Measurements from ENCODE around the gene RASA1. TPM values are rescaled to one million over a fixed set of nuclear protein-coding genes. Genes with fewer than 3 reads are reported as not detected.
"Not testable (repeated sequence)": the region's sequence is repeated elsewhere in the genome, so short reads cannot be mapped to it uniquely, and the experiment has no call there.

RASA1 gene
- total and polyA plus RNA-seq, 9 of the 15 experiments (the other 6 are each of a cell fraction or from before 2014, with no cell fraction given): 3.2 to 17.3 (median 9.2) TPM

- no peaks in the 10 kb centered on the region; the same call in 2 of the 3 replicates for H3K36me3 ChIP-seq (ENCODE audit: control insufficient read depth, insufficient read depth, low read length)
- TF ChIP-seq HNRNPUL1 (IDR thresholded peaks at IDR 0.05; ENCODE audit: low read length) (no peak), FOXJ2 (tag; IDR thresholded peaks at IDR 0.05) (no peak), CREM (IDR thresholded peaks at IDR 0.05; ENCODE audit: low read depth) (no peak), PKNOX1 (IDR thresholded peaks at IDR 0.05) (peak; percentile 17; the same call in 1 of the 2 replicates), HMBOX1 (IDR thresholded peaks at IDR 0.05) (no peak), SRF (CRISPR knock-in tag; IDR thresholded peaks at IDR 0.05) (peak in 1 of 2 experiments; percentile 29; a peak in 1 of 4 replicates), CTBP1 (IDR thresholded peaks at IDR 0.05; ENCODE audit: borderline replicate concordance) (no peak), BMI1 (IDR thresholded peaks at IDR 0.05; ENCODE audit: low read length) (no peak), PBX2 (CRISPR knock-in tag; IDR thresholded peaks at IDR 0.05; ENCODE audit: low read depth) (no peak), PBX2 (tag; conservative IDR thresholded peaks at IDR 0.05; ENCODE audit: low read depth) (peak; percentile 55), MEIS2 (IDR thresholded peaks at IDR 0.05; ENCODE audit: partially characterized antibody) (peak; percentile 60), PPARD (CRISPR knock-in tag; IDR thresholded peaks at IDR 0.05) (no peak), ILK (tag; IDR thresholded peaks at IDR 0.05; ENCODE audit: borderline replicate concordance, low read depth) (no peak)
- H3K27ac ChIP-seq (ENCODE audit: extremely low read depth, low read depth, low read length): no peak overlapping the region
- no peaks in the 10 kb centered on the region for H3K27me3 ChIP-seq (ENCODE audit: control insufficient read depth in 2 of 2, insufficient read depth in 2 of 2, low read length in 2 of 2)
- H3K9ac ChIP-seq (ENCODE audit: insufficient read depth in 1 of 2, low read depth in 2 of 2, low read length in 2 of 2): no peak overlapping the region
- no peaks in the 10 kb centered on the region for H3K9me3 ChIP-seq (replicated peaks; ENCODE audit: control insufficient read depth, insufficient read depth, low read depth, low read length)
- ATAC-seq (no peak), FAIRE-seq (no peak), DNase-seq (ENCODE audit: extremely low read depth in 1 of 4, low spot score in 3 of 4) (no peak)
- no peak overlapping the region for H2AFZ ChIP-seq (ENCODE audit: low read depth, low read length)
- no peaks in the 10 kb centered on the region for H3K4me1 ChIP-seq (replicated peaks in 1 of 2; ENCODE audit: control insufficient read depth in 2 of 2, insufficient read depth in 2 of 2, low read length in 2 of 2)
- 43% methylated on average over 2 of the region's 2 CpGs for WGBS (ENCODE audit: insufficient coverage, low coverage, missing lambda C conversion rate)
- H4K20me1 ChIP-seq (replicated peaks; ENCODE audit: control insufficient read depth, insufficient read depth, low read length): no peaks in the 10 kb centered on the region
- in situ Hi-C loops (cut with MboI): no loop called here
- no peaks in the 10 kb centered on the region for H3K9me1 ChIP-seq (ENCODE audit: control insufficient read depth, insufficient read depth, low read length)
- intact Hi-C loops (cut with micrococcal nuclease): no loop called here
- H3K4me3 ChIP-seq: no peak overlapping the region
- CTCF ChIA-PET (ENCODE audit: low intra/inter-chr PET ratio): interaction anchor here (0.6 kb wide), 1 partner anchor 33 kb away, joined by 3 read pairs; no protein-coding TSS in a partner anchor
- no peak overlapping the region for H3K4me2 ChIP-seq (ENCODE audit: insufficient read depth, low read length)
- POLR2A ChIA-PET: interaction anchor here (0.8 to 1.1 kb wide), 2 partner anchors 13 to 396 kb away, joined by 3 read pairs; no protein-coding TSS in a partner anchor
- no TSS peak for BruUV-seq (replicated peaks)
- peaks cover 11% of the 10 kb centered on the region; the same call in 2 of the 3 replicates for H3K79me2 ChIP-seq (ENCODE audit: control insufficient read depth, insufficient read depth, low read length)
Measured at GRCh38 chr5:87282269-87282668, 14.6 kb downstream of the RASA1 start.

- ATAC-seq; H3K27ac ChIP-seq (ENCODE audit: extremely low read depth, low read depth, low read length); H3K4me1 ChIP-seq (replicated peaks in 1 of 2; ENCODE audit: control insufficient read depth in 2 of 2, insufficient read depth in 2 of 2, low read length in 2 of 2); intact Hi-C loops (cut with micrococcal nuclease); H3K9me3 ChIP-seq (replicated peaks; ENCODE audit: control insufficient read depth, insufficient read depth, low read depth, low read length); H3K9me1 ChIP-seq (ENCODE audit: control insufficient read depth, insufficient read depth, low read length); FAIRE-seq; H3K4me3 ChIP-seq; H3K9ac ChIP-seq (ENCODE audit: insufficient read depth in 1 of 2, low read depth in 2 of 2, low read length in 2 of 2); H3K4me2 ChIP-seq (ENCODE audit: insufficient read depth, low read length); H3K27me3 ChIP-seq (ENCODE audit: control insufficient read depth in 2 of 2, insufficient read depth in 2 of 2, low read length in 2 of 2); H4K20me1 ChIP-seq (replicated peaks; ENCODE audit: control insufficient read depth, insufficient read depth, low read length); BruUV-seq (replicated peaks); POLR2A ChIA-PET; H2AFZ ChIP-seq (ENCODE audit: low read depth, low read length); CTCF ChIA-PET (ENCODE audit: low intra/inter-chr PET ratio); DNase-seq (ENCODE audit: extremely low read depth in 1 of 4, low spot score in 3 of 4); H3K36me3 ChIP-seq (ENCODE audit: control insufficient read depth, insufficient read depth, low read length); in situ Hi-C loops (cut with MboI): not testable (repeated sequence)
- WGBS (ENCODE audit: insufficient coverage, low coverage, missing lambda C conversion rate): 92% methylated on average over 4 of the region's 4 CpGs
- peaks cover 16% of the 10 kb centered on the region for H3K79me2 ChIP-seq (ENCODE audit: control insufficient read depth, insufficient read depth, low read length)
Measured at GRCh38 chr5:87287266-87287665, 19.6 kb downstream of the RASA1 start.

Measured in K562 (cell line).